Measurements from ENCODE around the gene PITRM1.

Gene PITRM1

GRCh38 chr10:3166496-3167290 lies 5.9 kb downstream of the PITRM1 start:
- DNase-seq (ENCODE audit: low read depth) = no peak

GRCh38 chr10:3165196-3165595 lies 7.4 kb downstream of the PITRM1 start:
- DNase-seq (ENCODE audit: low read depth) = no peak

GRCh38 chr10:3163879-3164278 lies 8.7 kb downstream of the PITRM1 start:
- DNase-seq (ENCODE audit: low read depth) = no peak

GRCh38 chr10:3162533-3162932 lies 10.0 kb downstream of the PITRM1 start:
- DNase-seq (ENCODE audit: low read depth) = no peak

- DNase-seq (ENCODE audit: low read depth) = no peak
These were observed 13.4 kb downstream of the PITRM1 start for GRCh38 chr10:3159152-3159551.

GRCh38 chr10:3154666-3155065 lies 17.9 kb downstream of the PITRM1 start:
- no peak for DNase-seq (ENCODE audit: low read depth)

GRCh38 chr10:3152566-3152935 lies 20.0 kb downstream of the PITRM1 start:
- no peak for DNase-seq (ENCODE audit: low read depth)

GRCh38 chr10:3151889-3152565 lies 20.6 kb downstream of the PITRM1 start:
- DNase-seq (ENCODE audit: low read depth) = no peak

- DNase-seq (ENCODE audit: low read depth) = no peak
These were observed 21.6 kb downstream of the PITRM1 start for GRCh38 chr10:3150961-3151360.

- no peak for DNase-seq (ENCODE audit: low read depth)
These were observed 22.2 kb downstream of the PITRM1 start for GRCh38 chr10:3150366-3150765.

GRCh38 chr10:3149918-3150317 lies 22.7 kb downstream of the PITRM1 start:
- no peak for DNase-seq (ENCODE audit: low read depth)

GRCh38 chr10:3148994-3149393 lies 23.6 kb downstream of the PITRM1 start:
- no peak for DNase-seq (ENCODE audit: low read depth)

GRCh38 chr10:3148041-3148440 lies 24.5 kb downstream of the PITRM1 start:
- no peak for DNase-seq (ENCODE audit: low read depth)

GRCh38 chr10:3147117-3147820 lies 25.3 kb downstream of the PITRM1 start:
- no peak for DNase-seq (ENCODE audit: low read depth)

GRCh38 chr10:3146289-3146688 lies 26.3 kb downstream of the PITRM1 start:
- DNase-seq (ENCODE audit: low read depth) = no peak

GRCh38 chr10:3145366-3145765 lies 27.2 kb downstream of the PITRM1 start:
- no peak for DNase-seq (ENCODE audit: low read depth)

GRCh38 chr10:3143791-3144434 lies 28.7 kb downstream of the PITRM1 start:
- no peak for DNase-seq (ENCODE audit: low read depth)

GRCh38 chr10:3143366-3143765 lies 29.2 kb downstream of the PITRM1 start:
- no peak for DNase-seq (ENCODE audit: low read depth)

- no peak for DNase-seq (ENCODE audit: low read depth)
These were observed 30.3 kb downstream of the PITRM1 start for GRCh38 chr10:3142146-3142875.

GRCh38 chr10:3141351-3142005 lies 31.1 kb downstream of the PITRM1 start:
- no peak for DNase-seq (ENCODE audit: low read depth)

GRCh38 chr10:3140280-3140679 lies 32.3 kb downstream of the PITRM1 start:
- DNase-seq (ENCODE audit: low read depth) = no peak
